IMR-90 (cell line): ENCODE measurements around the gene PAQR7.

Experiments used
- BHLHE40 ChIP-seq: fragments of 150-350 bp; IDR thresholded peaks from 2 replicates; pipeline ENCODE4 v1.6.1; 2016; ENCODE audit warnings: mild to moderate bottlenecking, low read depth, low read length
- CEBPB ChIP-seq: IDR thresholded peaks from 2 replicates; pipeline ENCODE4 v1.6.1; 2012; ENCODE audit warnings: low read depth, low read length, improper control_type of control experiment
- CTCF ChIP-seq: conservative IDR thresholded peaks from 2 replicates; pipeline ENCODE4 v1.5.1; 2012; ENCODE audit warnings: mild to moderate bottlenecking, low read depth, low read length, improper control_type of control experiment
- MAFK ChIP-seq: IDR thresholded peaks from 2 replicates; pipeline ENCODE4 v1.6.1; 2012; ENCODE audit warnings: low read depth, low read length, improper control_type of control experiment
- MAZ ChIP-seq: IDR thresholded peaks from 2 replicates; pipeline ENCODE4 v1.6.1; 2012; ENCODE audit warnings: low read depth, mild to moderate bottlenecking, low read length, improper control_type of control experiment, moderate library complexity, borderline replicate concordance
- POLR2A ChIP-seq: IDR thresholded peaks from 2 replicates; pipeline ENCODE4 v1.6.1; 2012; ENCODE audit warnings: mild to moderate bottlenecking, low read depth, low read length

- TF ChIP-seq CTCF (no peak), BHLHE40 (no peak), POLR2A (no peak), MAZ (no peak), MAFK (no peak), CEBPB (no peak)
Measured at GRCh38 chr1:25863486-25864262, 11.8 kb downstream of the PAQR7 start.
